CD4-positive, alpha-beta T cell treated with Interleukin-2 at 100 ng/mL for 4 hours (primary cell): Measurements from ENCODE around the gene IL1RAPL2.
"Not testable (repeated sequence)": the region's sequence is repeated elsewhere in the genome, so short reads cannot be mapped to it uniquely, and the experiment has no call there.

Experiments
- DNase-seq: peaks from one replicate; pipeline ENCODE4 v3.0.0-alpha.2; 2020; ENCODE audit warnings: low spot score

Gene IL1RAPL2

DNA sequence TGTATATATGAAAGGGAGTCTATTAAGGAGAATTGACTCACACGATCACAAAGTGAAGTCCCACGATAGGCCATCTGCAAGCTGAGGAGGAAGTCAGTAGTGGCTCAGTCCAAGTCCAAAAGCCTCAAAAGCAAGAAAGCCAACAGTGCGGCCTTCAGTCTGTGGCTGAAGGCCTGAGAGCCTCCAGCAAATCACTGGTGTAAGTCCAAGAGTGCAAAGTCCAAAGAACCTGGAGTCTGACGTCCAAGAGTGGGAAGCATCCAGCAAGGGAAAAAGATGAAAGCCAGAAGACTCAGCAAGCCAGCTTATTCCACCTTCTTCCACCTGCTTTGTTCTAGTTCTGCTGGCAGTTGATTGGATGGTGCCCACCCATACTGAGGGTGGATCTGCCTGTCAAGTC, 104.1 kb downstream of the IL1RAPL2 start:
- DNase-seq = no peak

GRCh38 chrX:104677517-104677916, 111.5 kb downstream of the IL1RAPL2 start:
- not testable (repeated sequence) for DNase-seq

DNA sequence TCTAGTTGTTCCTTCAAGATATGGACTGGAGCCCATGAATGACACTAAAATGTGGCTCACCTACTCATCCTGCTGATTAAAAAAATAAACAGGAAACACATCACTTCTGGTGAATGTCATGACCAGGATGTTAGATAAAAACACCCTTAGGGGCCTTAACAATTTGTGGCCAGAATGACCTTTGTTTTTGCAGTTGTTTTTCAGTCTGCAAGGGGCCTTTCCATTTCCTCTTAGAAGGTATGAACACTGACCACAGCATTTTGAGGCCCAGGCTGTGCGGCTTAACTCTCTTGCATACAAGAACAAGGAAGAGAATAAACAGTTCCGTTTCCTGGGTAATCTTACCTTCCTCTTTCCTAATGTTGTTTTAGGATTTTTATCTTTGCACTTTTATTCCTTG, 113.2 kb downstream of the IL1RAPL2 start:
- no peak for DNase-seq

DNA sequence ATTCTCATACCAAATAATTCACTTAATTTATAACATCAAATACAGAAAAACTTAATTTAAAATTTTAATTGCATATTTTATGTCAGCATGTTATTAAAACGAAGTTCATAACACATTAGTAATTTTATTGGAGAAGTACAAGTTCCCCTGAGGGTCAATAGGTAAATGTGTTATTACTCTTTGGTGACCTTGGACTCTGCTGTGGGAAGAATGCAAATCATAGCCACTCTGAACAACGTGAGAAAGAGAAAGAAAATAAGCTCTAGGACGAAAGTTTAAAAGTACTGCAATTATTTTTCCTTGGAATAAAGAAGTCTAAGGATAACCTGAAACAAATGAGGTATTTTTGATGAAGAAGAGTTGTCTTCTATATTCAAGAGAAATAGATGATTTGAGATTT, 115.2 kb downstream of the IL1RAPL2 start:
- no peak for DNase-seq

GRCh38 chrX:104684077-104684476, 118.1 kb downstream of the IL1RAPL2 start:
- no peak for DNase-seq

GRCh38 chrX:104695593-104695992, 129.6 kb downstream of the IL1RAPL2 start:
- DNase-seq = no peak

GRCh38 chrX:104696667-104697066, 130.7 kb downstream of the IL1RAPL2 start:
- no peak for DNase-seq

GRCh38 chrX:104697294-104697693, 131.3 kb downstream of the IL1RAPL2 start:
- DNase-seq = no peak

GRCh38 chrX:104707042-104707441, 141.0 kb downstream of the IL1RAPL2 start:
- no peak for DNase-seq

DNA sequence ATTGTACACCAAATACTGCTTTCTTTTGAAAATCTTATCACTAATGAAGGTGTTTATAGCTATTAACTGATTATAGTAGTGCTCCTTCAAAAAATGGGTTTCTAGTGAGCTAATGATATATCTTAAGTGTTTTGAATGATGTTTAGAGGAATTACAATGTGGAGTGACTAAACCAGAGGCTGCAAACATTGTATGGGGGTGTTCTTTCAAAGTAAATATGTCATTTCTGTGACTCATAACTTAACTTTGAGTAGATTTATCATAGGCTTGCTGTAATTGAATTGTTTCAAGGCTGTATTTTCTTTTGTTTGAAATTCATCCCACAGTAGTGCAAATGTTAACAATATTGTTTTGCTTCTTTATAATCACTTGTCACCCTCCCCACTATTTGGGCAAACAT, 141.6 kb downstream of the IL1RAPL2 start:
- no peak for DNase-seq

DNA sequence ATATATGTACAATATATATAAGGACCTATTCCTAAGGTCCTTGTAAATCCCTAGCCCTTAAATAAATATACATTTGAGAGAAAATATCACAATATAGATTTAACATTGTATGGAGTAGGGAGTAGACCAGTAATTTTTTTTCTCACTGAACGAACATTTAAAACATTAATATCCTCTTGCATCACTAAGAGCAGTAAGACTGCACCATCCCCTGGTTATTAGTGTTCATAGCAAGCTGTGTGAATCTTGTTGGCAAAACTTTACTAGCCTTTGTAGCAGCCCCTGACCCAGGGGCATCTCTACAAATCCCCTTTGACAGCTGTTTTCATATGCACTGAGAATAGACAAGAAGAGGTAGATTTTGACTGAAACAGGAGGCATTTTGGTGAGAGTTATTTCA, 146.5 kb downstream of the IL1RAPL2 start:
- DNase-seq = no peak

- DNase-seq = no peak
These were observed 155.9 kb downstream of the IL1RAPL2 start for GRCh38 chrX:104721854-104722253.

DNA sequence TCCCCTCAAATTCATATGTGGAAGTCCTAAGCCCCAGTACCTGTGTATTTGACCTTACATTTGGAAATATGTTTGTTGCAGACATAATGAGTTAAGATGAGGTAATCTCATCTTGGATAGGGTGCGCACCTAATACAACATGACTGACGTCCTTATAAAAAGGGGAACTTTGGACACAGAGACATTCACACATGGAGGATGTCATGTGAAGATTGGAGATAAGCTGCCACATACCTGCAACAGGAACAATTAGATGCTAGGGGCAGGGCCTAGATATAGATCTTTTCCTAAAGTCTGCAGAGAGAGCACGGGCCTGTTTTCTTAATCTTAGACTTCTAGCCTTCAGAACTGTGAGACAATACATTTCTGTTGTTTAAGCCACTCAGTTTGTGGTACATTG, 162.5 kb downstream of the IL1RAPL2 start:
- no peak for DNase-seq

- DNase-seq = no peak
These were observed 176.4 kb downstream of the IL1RAPL2 start for GRCh38 chrX:104742355-104742754.

DNA sequence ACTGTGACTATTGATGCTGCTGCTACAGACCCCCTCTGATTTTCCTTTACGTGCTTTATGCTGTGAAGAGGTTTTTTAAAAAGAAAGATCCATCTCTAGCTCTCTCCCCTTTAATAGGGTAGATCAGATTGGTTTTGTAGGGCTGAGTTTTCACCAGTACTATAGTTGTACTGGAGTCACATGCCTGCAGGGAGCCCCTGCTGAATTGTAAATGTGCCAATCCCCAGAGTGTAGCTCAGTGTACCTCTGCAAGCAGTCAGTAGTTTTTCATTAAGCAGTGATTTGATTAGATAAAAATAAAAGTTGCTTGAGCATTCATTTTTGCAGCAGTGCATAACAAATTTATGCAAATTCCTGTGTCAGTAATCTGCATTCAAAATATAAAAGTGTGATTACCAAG, 179.2 kb downstream of the IL1RAPL2 start:
- no peak for DNase-seq

DNA sequence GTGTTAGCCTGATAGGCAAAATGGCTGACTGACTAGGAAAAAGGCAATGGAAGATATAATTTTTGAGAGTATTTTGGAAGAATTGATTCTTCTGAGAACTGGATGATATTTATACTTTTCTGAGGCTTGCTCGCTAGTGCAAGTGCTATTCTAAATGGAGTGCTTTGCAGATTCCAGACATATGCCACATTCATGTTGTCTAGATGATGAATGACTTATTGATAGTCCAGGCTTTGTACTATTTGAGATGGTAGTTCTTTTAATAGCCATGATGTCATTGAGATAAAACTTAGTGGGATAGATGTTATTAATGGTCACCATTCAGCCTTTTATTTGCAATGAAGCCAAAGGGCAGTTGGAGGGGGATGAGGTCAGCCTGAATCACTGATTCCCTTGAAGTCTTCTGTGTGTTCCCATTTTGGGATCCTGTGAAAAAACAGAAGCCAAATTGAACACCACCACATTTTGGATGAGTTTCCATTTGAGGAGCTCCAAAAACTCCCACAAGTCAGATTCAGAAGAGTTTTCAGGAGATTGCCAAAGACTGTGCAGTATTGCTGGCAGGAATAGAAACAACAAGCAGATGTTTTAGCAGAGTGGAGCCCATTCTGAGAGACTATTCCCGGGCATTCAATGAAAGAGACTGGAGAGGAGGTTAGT, 184.1 kb downstream of the IL1RAPL2 start:
- no peak for DNase-seq

GRCh38 chrX:104762641-104763040, 196.6 kb downstream of the IL1RAPL2 start:
- no peak for DNase-seq

GRCh38 chrX:104789784-104790183, 223.8 kb downstream of the IL1RAPL2 start:
- no peak for DNase-seq

DNA sequence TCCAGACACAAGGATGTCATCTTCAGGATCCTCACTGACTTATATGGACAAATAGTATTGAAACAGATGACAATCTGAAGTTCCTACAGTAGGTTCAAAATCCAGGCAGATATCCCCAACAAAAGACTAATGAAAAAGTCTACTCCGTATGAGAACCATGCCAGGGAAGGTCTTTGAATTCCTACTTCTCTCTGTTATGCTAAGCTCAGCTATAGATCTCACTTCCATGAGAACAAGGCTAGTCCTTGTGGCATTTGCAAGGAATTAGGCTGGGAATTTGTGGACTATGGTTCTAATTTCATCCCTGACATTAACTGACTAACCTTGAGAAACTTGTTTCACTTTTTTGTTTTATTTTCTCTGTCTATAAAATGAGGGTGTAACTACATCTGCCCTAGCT, 229.8 kb downstream of the IL1RAPL2 start:
- no peak for DNase-seq

GRCh38 chrX:104803219-104803618, 237.2 kb downstream of the IL1RAPL2 start:
- DNase-seq = no peak

DNA sequence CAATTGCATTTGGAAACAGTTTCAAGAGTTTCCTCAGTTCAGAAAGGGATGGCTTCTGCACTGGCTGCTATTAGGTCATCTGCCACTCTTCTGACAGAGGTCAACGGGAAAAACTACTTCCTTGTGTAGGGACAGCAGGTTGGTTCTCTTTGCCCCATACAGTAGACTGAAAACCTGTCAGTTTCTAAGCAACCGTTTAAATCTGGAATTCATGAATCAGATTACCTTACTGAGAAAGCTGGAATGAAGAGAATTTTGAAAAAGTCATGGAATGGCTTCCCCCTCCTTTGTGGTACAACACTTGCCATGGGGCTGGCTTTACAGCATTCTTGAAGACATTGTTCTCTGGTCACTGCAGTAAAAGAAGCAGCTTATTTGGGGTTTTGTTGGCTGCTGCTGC, 240.3 kb downstream of the IL1RAPL2 start:
- no peak for DNase-seq

GRCh38 chrX:104833401-104833800, 267.4 kb downstream of the IL1RAPL2 start:
- DNase-seq = no peak

GRCh38 chrX:104842646-104843045, 276.6 kb downstream of the IL1RAPL2 start:
- DNase-seq = no peak

- no peak for DNase-seq
These were observed 286.2 kb downstream of the IL1RAPL2 start for GRCh38 chrX:104852241-104852640.

GRCh38 chrX:104854188-104854587, 288.2 kb downstream of the IL1RAPL2 start:
- no peak for DNase-seq
